Dedifferentiated amniotic fluid mesenchymal stem cell (primary cell): ENCODE data around the gene CCDC157.

Source experiments
- DNase-seq: peaks from one replicate; pipeline ENCODE4 v3.0.0-alpha.2; 2016; ENCODE audit errors: extremely low spot score

Gene CCDC157

GRCh38 chr22:30356449-30357235, at the start of gene CCDC157, which contains the start of gene SF3A1:
CCDC157 (plus strand) TSS chr22:30357007; CDS start chr22:30366001, 8,994 bp downstream.
SF3A1 (minus strand) TSS chr22:30356894; CDS start chr22:30356792, 102 bp downstream.
- peak; percentile 81 for DNase-seq

GRCh38 chr22:30307041-30307574, 49.7 kb upstream of the CCDC157 start:
- no peak for DNase-seq

GRCh38 chr22:30308093-30308492, 48.7 kb upstream of the CCDC157 start:
- no peak for DNase-seq

GRCh38 chr22:30308518-30309230, 48.1 kb upstream of the CCDC157 start:
- no peak for DNase-seq

GRCh38 chr22:30309951-30310741, 46.7 kb upstream of the CCDC157 start:
- DNase-seq, result no peak

- DNase-seq, result peak; percentile 71
Measured at GRCh38 chr22:30310881-30311771, 45.7 kb upstream of the CCDC157 start.

- DNase-seq, result peak; percentile 61
Measured at GRCh38 chr22:30312053-30312452, 44.8 kb upstream of the CCDC157 start.

- DNase-seq, result no peak
Measured at GRCh38 chr22:30313527-30314363, 43.1 kb upstream of the CCDC157 start.

GRCh38 chr22:30314915-30315314, 41.9 kb upstream of the CCDC157 start:
- DNase-seq, result no peak

GRCh38 chr22:30315962-30316576, 40.7 kb upstream of the CCDC157 start:
- no peak for DNase-seq

GRCh38 chr22:30317778-30318177, 39.0 kb upstream of the CCDC157 start:
- no peak for DNase-seq

- no peak for DNase-seq
Measured at GRCh38 chr22:30318799-30319419, 37.9 kb upstream of the CCDC157 start.

- DNase-seq, result no peak
Measured at GRCh38 chr22:30320021-30320556, 36.7 kb upstream of the CCDC157 start.

GRCh38 chr22:30321461-30321860, 35.3 kb upstream of the CCDC157 start:
- DNase-seq, result no peak

- DNase-seq, result no peak
Measured at GRCh38 chr22:30323246-30323645, 33.6 kb upstream of the CCDC157 start.

GRCh38 chr22:30324014-30324730, 32.6 kb upstream of the CCDC157 start:
- DNase-seq, result peak; percentile 48

- peak; percentile 75 for DNase-seq
Measured at GRCh38 chr22:30325065-30325720, 31.6 kb upstream of the CCDC157 start.
